ENCODE results near the gene KLHL6.
A peak's percentile ranks its signal among the peaks of the same experiment; 100 is the strongest.
"Not testable (repeated sequence)": the region's sequence is repeated elsewhere in the genome, so short reads cannot be mapped to it uniquely, and the experiment has no call there.

KLHL6 gene

DNA sequence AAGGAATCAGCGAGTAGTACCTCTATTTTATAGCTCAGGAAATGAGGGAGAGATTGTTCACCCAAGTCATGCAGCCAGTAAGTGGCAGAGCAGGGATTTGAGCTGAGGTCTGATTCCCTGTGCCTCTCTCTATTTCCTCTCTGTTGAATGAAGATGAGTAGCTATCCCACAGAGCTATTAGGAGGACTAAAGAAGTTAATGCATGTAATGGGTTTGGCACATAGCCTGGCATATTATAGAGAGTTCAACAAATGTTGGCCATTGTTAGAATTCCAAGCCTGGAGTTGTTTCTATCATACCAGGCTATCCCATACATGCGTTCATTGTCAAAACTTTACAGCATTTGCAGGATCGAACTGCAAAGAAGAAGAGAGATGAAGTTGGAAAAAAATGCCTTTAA, 21.8 kb upstream of the KLHL6 start:
- Histone ChIP-seq H3K36me3 (no peaks in the 10 kb centered on the region), H3K4me2 (peak overlapping the region in 9 of 11 experiments; percentile 63 to 96 (median 86); a peak in 18 of 22 replicates), H3K9me3 (replicated peaks in 1 of 11) (no peaks in the 10 kb centered on the region), H4K20me1 (no peaks in the 10 kb centered on the region), H3K27me3 (no peaks in the 10 kb centered on the region), H3K4me1 (peaks cover 26 to 71% (median 61%) of the 10 kb centered on the region in 10 experiments), H3K9ac (no peak overlapping the region), H3K4me3 (no peak overlapping the region), H3K27ac (no peak overlapping the region; a peak in 1 of 22 replicates)
- no peak for TF ChIP-seq Cebpa-rat (IDR thresholded peaks at IDR 0.05)

DNA sequence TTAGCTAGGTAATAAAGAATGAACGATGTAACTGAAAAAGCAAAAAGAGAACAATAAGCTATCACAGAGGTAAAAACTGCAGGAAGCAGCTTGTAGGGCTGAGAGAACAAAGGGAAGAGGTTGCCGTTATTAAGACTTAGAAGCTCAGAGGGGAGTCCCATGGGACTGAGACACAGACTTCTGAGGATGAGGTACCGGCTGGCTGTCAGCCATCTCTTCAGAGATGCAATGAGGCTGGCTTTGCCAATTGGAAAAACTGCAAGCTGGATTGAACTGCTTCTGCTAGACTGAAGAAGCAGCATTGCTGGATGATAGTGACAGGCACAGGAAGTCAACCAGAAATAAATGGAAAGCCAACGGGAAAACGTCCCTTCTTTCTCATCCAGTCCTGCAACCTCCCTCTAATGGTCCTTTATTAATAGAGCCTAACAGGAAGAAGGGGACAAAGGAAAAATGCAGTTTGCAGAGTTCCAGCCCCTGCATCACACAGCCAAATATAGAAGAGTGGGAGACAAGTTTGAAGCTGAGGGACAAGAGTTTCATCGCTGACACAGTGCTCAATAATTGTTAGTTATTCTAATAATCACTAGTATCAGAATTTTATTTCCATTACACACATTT, 21.1 kb upstream of the KLHL6 start:
- H3K36me3 ChIP-seq = no peaks in the 10 kb centered on the region
- peak overlapping the region in 6 of 11 experiments; percentile 0 to 19 (median 6); a peak in 2 of 22 replicates for H3K9ac ChIP-seq
- H3K4me1 ChIP-seq = peaks cover 26 to 68% (median 61%) of the 10 kb centered on the region in 10 experiments
- H3K27me3 ChIP-seq = no peaks in the 10 kb centered on the region
- H4K20me1 ChIP-seq = no peaks in the 10 kb centered on the region
- TF ChIP-seq Cebpa-rat (IDR thresholded peaks at IDR 0.05) = no peak
- peak overlapping the region; percentile 19 to 96 (median 84); a peak in 21 of 22 replicates for H3K4me2 ChIP-seq
- no peaks in the 10 kb centered on the region for H3K9me3 ChIP-seq (replicated peaks in 1 of 11)
- peak overlapping the region in 5 of 11 experiments; percentile 0 to 39 (median 19); a peak in 7 of 22 replicates for H3K27ac ChIP-seq
- peak overlapping the region in 1 of 10 experiments; percentile 18; a peak in 1 of 20 replicates for H3K4me3 ChIP-seq

DNA sequence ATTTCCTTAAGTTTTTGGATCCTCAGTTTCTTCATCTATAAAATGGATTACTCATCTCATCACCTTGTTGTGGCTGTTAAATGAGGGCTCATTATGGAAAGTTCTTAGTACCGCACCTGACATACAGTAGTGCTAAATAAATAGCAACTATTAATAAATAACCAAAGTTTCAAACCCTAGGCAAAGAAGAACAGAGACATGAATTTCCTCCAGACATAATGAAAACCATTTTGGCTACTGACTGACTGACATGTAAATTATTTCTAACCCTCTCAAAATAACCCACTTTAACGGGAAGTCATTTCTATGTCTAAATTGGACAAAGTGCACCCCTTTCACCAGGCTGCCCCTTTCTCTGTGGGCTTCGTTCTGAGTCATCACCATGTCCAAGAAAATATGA, 17.4 kb upstream of the KLHL6 start:
- Histone ChIP-seq H3K9ac (no peak overlapping the region), H3K27me3 (no peaks in the 10 kb centered on the region), H3K9me3 (replicated peaks in 1 of 11) (no peaks in the 10 kb centered on the region), H3K4me1 (peaks cover 10 to 33% (median 26%) of the 10 kb centered on the region in 10 experiments; a peak in 17 of 20 replicates), H3K4me3 (no peak overlapping the region), H4K20me1 (no peaks in the 10 kb centered on the region), H3K4me2 (no peak overlapping the region), H3K27ac (no peak overlapping the region), H3K36me3 (no peaks in the 10 kb centered on the region)
- no peak for TF ChIP-seq Cebpa-rat (IDR thresholded peaks at IDR 0.05)

GRCh38 chr3:183570191-183570590, 14.7 kb upstream of the KLHL6 start:
- H3K27ac ChIP-seq; H3K4me1 ChIP-seq; H3K4me3 ChIP-seq; H4K20me1 ChIP-seq; H3K9ac ChIP-seq; H3K4me2 ChIP-seq; H3K36me3 ChIP-seq; H3K27me3 ChIP-seq; H3K9me3 ChIP-seq (replicated peaks in 1 of 11): not testable (repeated sequence)

- H3K4me1 ChIP-seq = peaks cover 30 to 34% (median 32%) of the 10 kb centered on the region in 10 experiments
- TF ChIP-seq Cebpa-rat (IDR thresholded peaks at IDR 0.05) = no peak
- H3K4me2 ChIP-seq = no peak overlapping the region
- no peak overlapping the region for H3K4me3 ChIP-seq
- no peaks in the 10 kb centered on the region for H3K36me3 ChIP-seq
- H4K20me1 ChIP-seq = no peaks in the 10 kb centered on the region
- no peaks in the 10 kb centered on the region for H3K27me3 ChIP-seq
- no peak overlapping the region for H3K27ac ChIP-seq
- H3K9ac ChIP-seq = no peak overlapping the region
- H3K9me3 ChIP-seq (replicated peaks in 1 of 11) = no peaks in the 10 kb centered on the region
These were observed 11.4 kb upstream of the KLHL6 start for GRCh38 chr3:183566880-183567279.

DNA sequence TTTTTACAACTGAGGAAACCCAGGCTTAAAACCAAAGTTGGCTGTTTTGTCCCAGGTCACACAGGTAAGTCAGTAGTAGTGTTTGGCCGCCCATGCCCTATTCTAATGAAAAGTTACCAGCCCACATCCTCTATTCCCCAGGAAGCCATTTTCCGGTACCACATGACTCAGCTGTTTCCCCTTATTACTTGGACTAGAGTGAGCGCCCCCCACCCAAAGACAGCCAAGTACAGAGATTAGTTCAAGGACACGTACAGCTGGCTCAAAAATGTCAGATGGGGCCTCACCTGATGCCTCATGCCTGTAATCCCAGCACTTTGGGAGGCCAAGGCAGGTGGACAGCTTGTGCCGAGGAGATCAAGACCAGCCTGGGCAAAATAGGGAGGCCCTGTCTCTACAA, 8.5 kb upstream of the KLHL6 start:
- Histone ChIP-seq H3K9ac (peak overlapping the region in 7 of 11 experiments; percentile 14 to 62 (median 49); a peak in 12 of 22 replicates), H3K4me1 (peaks cover 30 to 51% (median 38%) of the 10 kb centered on the region in 10 experiments), H3K4me3 (peak overlapping the region in 4 of 10 experiments; percentile 14 to 26 (median 20); a peak in 4 of 20 replicates), H4K20me1 (no peaks in the 10 kb centered on the region), H3K36me3 (no peaks in the 10 kb centered on the region), H3K4me2 (peak overlapping the region; percentile 64 to 91 (median 77)), H3K9me3 (replicated peaks in 1 of 11) (no peaks in the 10 kb centered on the region), H3K27me3 (no peaks in the 10 kb centered on the region), H3K27ac (peak overlapping the region in 10 of 11 experiments; percentile 36 to 81 (median 72); a peak in 19 of 22 replicates)
- no peak for TF ChIP-seq Cebpa-rat (IDR thresholded peaks at IDR 0.05)

DNA sequence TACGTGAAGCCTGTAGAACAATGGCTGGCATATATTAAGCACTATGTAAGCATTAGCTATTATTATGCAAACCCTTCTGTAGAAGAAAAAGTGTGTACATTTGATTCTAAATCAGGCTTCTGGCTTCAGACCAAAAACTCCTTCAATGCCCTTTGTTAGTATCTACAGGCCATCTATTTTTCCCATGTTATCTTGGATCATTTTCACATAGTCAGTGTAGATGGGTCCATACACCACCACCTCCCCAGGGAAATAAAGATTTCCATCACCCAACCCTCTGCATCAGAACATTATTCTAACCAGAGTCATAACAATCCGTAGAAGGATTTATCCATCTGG, 8.0 kb upstream of the KLHL6 start:
- no peaks in the 10 kb centered on the region for H3K36me3 ChIP-seq
- peak overlapping the region in 4 of 11 experiments; percentile 1 to 62 (median 53); a peak in 4 of 22 replicates for H3K9ac ChIP-seq
- no peaks in the 10 kb centered on the region for H3K9me3 ChIP-seq (replicated peaks in 1 of 11)
- peaks cover 30 to 51% (median 38%) of the 10 kb centered on the region in 10 experiments for H3K4me1 ChIP-seq
- no peaks in the 10 kb centered on the region for H4K20me1 ChIP-seq
- H3K27me3 ChIP-seq = no peaks in the 10 kb centered on the region
- peak overlapping the region in 9 of 11 experiments; percentile 54 to 81 (median 74); a peak in 17 of 22 replicates for H3K27ac ChIP-seq
- no peak for TF ChIP-seq Cebpa-rat (IDR thresholded peaks at IDR 0.05)
- H3K4me2 ChIP-seq = peak overlapping the region; percentile 64 to 91 (median 77); a peak in 21 of 22 replicates
- H3K4me3 ChIP-seq = peak overlapping the region in 2 of 10 experiments; percentile 14 to 18; a peak in 1 of 20 replicates

- no peak overlapping the region for H3K4me3 ChIP-seq
These were observed 5.1 kb upstream of the KLHL6 start for GRCh38 chr3:183560607-183561006.

GRCh38 chr3:183558495-183558894, 3.0 kb upstream of the KLHL6 start:
- Histone ChIP-seq H3K4me2 (no peak overlapping the region), H3K9me3 (replicated peaks in 1 of 11) (no peaks in the 10 kb centered on the region), H3K4me3 (no peak overlapping the region), H4K20me1 (no peaks in the 10 kb centered on the region), H3K4me1 (peaks cover 32 to 49% (median 37%) of the 10 kb centered on the region in 10 experiments), H3K36me3 (no peaks in the 10 kb centered on the region), H3K27me3 (no peaks in the 10 kb centered on the region), H3K9ac (no peak overlapping the region), H3K27ac (no peak overlapping the region)
- no peak for TF ChIP-seq Cebpa-rat (IDR thresholded peaks at IDR 0.05)

More at GRCh38 chr3:183560607-183561006, 5.1 kb upstream of the KLHL6 start:
- H4K20me1 ChIP-seq = no peaks in the 10 kb centered on the region
- no peak overlapping the region for H3K9ac ChIP-seq
- H3K4me2 ChIP-seq = peak overlapping the region in 2 of 11 experiments; percentile 6 to 13; a peak in 4 of 22 replicates
- H3K27ac ChIP-seq = peak overlapping the region in 3 of 11 experiments; percentile 10 to 74 (median 32); a peak in 2 of 22 replicates
- H3K4me1 ChIP-seq = peaks cover 42 to 65% (median 51%) of the 10 kb centered on the region in 10 experiments
- TF ChIP-seq Cebpa-rat (IDR thresholded peaks at IDR 0.05) = no peak
- no peaks in the 10 kb centered on the region for H3K27me3 ChIP-seq
- H3K36me3 ChIP-seq = no peaks in the 10 kb centered on the region
- H3K9me3 ChIP-seq (replicated peaks in 1 of 11) = no peaks in the 10 kb centered on the region

Data from BLaER1 treated with 17β-estradiol and CSF1 and Interleukin-3, amounts not matched to agents 10 nM and 100 nM (cell line).